Measurements from ENCODE around the gene PIGU.

DNA sequence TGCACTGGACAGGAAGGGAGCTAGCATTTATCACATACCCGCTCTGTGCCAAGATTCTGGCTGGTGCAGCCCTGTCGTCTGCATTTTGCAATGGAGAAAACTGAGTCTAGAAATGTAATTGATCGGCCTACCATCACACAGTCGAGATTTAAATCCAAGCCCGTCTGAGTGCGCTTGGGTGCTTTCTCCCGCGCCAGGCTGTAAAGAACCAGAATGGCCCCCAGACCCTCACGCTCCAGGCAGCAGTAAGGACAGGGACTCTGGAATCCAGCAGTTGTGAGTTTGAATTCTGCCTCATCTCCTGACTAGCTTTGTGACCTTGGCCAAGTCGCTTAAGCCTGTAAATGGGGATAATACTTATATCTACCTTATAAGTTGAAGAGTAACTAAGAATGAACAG lies 149.9 kb downstream of the PIGU start:
- TF ChIP-seq, protein P1, sequence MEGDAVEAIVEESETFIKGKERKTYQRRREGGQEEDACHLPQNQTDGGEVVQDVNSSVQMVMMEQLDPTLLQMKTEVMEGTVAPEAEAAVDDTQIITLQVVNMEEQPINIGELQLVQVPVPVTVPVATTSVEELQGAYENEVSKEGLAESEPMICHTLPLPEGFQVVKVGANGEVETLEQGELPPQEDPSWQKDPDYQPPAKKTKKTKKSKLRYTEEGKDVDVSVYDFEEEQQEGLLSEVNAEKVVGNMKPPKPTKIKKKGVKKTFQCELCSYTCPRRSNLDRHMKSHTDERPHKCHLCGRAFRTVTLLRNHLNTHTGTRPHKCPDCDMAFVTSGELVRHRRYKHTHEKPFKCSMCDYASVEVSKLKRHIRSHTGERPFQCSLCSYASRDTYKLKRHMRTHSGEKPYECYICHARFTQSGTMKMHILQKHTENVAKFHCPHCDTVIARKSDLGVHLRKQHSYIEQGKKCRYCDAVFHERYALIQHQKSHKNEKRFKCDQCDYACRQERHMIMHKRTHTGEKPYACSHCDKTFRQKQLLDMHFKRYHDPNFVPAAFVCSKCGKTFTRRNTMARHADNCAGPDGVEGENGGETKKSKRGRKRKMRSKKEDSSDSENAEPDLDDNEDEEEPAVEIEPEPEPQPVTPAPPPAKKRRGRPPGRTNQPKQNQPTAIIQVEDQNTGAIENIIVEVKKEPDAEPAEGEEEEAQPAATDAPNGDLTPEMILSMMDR (IDR thresholded peaks at IDR 0.05) = no peak
- TF ChIP-seq EZH2 (IDR thresholded peaks at IDR 0.05; ENCODE audit: borderline replicate concordance, insufficient read depth, low read depth, low read length, poor library complexity, severe bottlenecking) = no peak
